ENCODE measurements around the gene ICE2.

Gene ICE2

DNA sequence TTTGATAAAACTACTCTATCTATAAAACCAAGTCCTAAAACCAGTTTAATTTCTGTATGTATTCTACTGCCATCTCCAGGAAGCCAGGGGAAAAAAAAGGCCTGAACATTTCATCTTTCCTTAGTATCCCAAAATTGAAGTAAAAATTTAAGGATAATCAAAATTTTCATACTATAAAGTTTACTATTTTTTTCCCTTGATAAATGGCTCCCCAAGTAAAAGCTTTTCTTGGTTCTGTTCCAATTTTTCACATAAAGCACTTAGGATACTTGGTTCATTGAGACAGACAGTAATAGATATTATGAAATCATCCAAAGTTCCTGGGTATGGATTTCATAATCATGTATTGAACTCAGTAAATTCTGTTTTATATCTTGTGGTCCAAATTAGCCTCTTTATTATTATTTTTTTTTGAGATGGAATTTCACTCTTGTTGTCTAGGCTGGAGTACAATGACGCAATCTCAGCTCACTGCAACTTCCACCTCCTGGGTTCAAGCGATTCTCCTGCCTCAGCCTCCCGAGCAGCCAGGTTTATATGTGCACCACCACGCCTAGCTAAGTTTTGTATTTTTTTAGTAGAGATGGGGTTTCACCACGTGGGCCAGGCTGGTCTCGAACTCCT, 34.5 kb downstream of the ICE2 start:
- peak overlapping the region; percentile 12; the same call in 1 of the 2 replicates for H3K27ac ChIP-seq (ENCODE audit: low read depth, low read length)

DNA sequence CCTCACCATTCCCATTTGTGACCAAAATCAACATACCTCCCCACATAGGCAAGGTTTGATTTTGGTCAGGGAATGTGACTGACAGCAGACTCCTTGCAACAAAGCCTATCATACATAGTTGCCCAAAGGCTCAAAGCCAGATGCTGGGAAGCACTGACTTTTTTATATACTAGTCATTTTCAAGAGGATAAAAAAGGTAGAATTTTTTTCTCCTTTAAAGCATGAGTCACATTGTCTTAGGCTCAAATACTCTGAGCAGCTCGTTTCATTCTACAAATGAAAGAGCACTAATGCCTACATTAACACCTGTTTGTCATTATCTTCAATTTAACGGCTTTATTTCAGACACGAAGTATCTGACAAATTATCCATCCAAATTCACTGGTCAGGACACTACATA, 36.2 kb downstream of the ICE2 start:
- peaks cover 29% of the 10 kb centered on the region for H3K4me1 ChIP-seq (ENCODE audit: control insufficient read depth, insufficient read depth, low read length, unreplicated experiment)
- no peaks in the 10 kb centered on the region for H3K36me3 ChIP-seq (ENCODE audit: insufficient read depth, low read length)
- H3K4me3 ChIP-seq (ENCODE audit: low read depth, low read length) = peak overlapping the region; percentile 20; the same call in 1 of the 2 replicates
- H3K27me3 ChIP-seq (ENCODE audit: insufficient read depth, low read length) = no peaks in the 10 kb centered on the region
- peak overlapping the region; percentile 14; the same call in 1 of the 2 replicates for H3K27ac ChIP-seq (ENCODE audit: low read depth, low read length)
- H2AFZ ChIP-seq (ENCODE audit: low read length, unreplicated experiment) = no peak overlapping the region
- peaks cover 9% of the 10 kb centered on the region for H3K79me2 ChIP-seq (ENCODE audit: control insufficient read depth, insufficient read depth, low read length, unreplicated experiment)

More for the DNA sequence above, 34.5 kb downstream of the ICE2 start:
- no peak overlapping the region for H3K4me3 ChIP-seq (ENCODE audit: low read depth, low read length)
- H3K36me3 ChIP-seq (ENCODE audit: insufficient read depth, low read length) = peaks cover 5% of the 10 kb centered on the region; the same call in 1 of the 2 replicates
- no peaks in the 10 kb centered on the region for H3K27me3 ChIP-seq (ENCODE audit: insufficient read depth, low read length)
- no peak overlapping the region for H2AFZ ChIP-seq (ENCODE audit: low read length, unreplicated experiment)
- H3K4me1 ChIP-seq (ENCODE audit: control insufficient read depth, insufficient read depth, low read length, unreplicated experiment) = peaks cover 29% of the 10 kb centered on the region
- H3K79me2 ChIP-seq (ENCODE audit: control insufficient read depth, insufficient read depth, low read length, unreplicated experiment) = peaks cover 9% of the 10 kb centered on the region

DNA sequence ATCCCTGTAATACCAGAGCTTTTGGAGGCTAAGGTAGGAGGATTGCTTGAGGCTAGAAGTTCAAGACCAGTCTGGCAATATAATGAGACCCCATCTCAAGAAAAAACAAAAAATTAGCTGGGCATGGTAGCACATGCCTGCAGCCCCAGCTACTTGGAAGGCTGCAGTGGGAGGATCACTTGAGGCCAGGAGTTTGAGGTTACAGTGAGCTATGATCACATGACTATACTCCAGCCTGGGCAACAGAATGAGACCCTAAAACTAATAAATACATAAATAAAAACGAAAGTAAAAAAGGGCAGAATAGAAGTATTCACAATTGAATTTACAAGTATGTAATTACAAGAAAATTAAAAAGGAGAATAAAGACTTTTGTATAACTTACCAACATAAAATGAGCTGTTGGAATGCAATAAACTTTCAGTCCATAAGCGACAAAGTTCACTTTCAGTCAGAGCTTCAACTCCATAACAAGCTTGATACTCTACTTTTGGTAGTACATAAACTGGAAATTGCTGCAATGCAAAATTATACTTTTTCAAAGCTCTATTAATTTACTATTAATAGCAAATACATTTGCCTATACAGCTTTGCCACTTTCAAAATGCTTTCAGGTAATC, 36.8 kb downstream of the ICE2 start:
- no peak overlapping the region for H2AFZ ChIP-seq (ENCODE audit: low read length, unreplicated experiment)
- no peaks in the 10 kb centered on the region for H3K36me3 ChIP-seq (ENCODE audit: insufficient read depth, low read length)

DNA sequence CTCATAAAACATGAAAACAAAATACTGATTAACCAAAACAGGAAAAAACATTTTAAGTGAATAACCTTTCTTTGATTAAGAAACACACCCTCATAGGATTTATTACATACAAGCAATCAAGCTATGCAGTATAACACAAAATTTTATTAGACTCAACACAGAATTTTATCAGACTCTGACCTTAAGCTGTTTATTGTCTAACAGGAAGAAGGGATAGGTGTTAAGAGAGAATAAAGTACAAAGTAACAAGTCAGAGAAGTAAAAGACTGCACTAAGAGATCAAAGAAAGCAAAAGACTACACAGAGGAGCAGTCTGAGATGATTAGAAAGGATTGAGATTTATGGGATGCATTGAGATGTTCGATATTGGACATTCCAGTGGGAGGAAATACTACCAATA, 37.6 kb downstream of the ICE2 start:
- Histone ChIP-seq H3K79me2 (ENCODE audit: control insufficient read depth, insufficient read depth, low read length, unreplicated experiment) (peaks cover 9% of the 10 kb centered on the region), H3K27ac (ENCODE audit: low read depth, low read length) (no peak overlapping the region), H3K4me1 (ENCODE audit: control insufficient read depth, insufficient read depth, low read length, unreplicated experiment) (peaks cover 29% of the 10 kb centered on the region), H2AFZ (ENCODE audit: low read length, unreplicated experiment) (no peak overlapping the region), H3K36me3 (ENCODE audit: insufficient read depth, low read length) (no peaks in the 10 kb centered on the region), H3K4me3 (ENCODE audit: low read depth, low read length) (no peak overlapping the region), H3K27me3 (ENCODE audit: insufficient read depth, low read length) (no peaks in the 10 kb centered on the region)

More for the DNA sequence above, 36.8 kb downstream of the ICE2 start:
- H3K79me2 ChIP-seq (ENCODE audit: control insufficient read depth, insufficient read depth, low read length, unreplicated experiment) = peaks cover 9% of the 10 kb centered on the region
- H3K27me3 ChIP-seq (ENCODE audit: insufficient read depth, low read length) = no peaks in the 10 kb centered on the region
- H3K27ac ChIP-seq (ENCODE audit: low read depth, low read length) = no peak overlapping the region
- peaks cover 29% of the 10 kb centered on the region for H3K4me1 ChIP-seq (ENCODE audit: control insufficient read depth, insufficient read depth, low read length, unreplicated experiment)
- no peak overlapping the region for H3K4me3 ChIP-seq (ENCODE audit: low read depth, low read length)

DNA sequence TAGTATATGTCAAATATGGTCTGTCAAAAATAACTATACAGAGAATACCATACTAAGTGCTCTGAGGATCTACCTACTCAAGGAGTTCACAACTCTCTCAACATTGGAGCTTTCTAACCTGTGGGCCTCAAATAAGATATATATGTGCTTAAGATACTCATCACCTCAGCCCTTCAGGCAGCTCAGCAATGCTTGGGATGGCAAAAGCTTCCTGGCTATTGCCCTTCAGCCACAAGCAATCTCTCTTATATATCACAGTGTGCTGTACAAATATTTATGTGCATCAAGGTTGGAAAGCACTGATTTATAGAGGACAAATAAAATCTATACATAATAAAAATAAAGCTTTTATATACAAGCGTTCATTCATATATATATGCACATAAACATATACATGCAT, 40.3 kb downstream of the ICE2 start:
- no peak overlapping the region for H3K4me3 ChIP-seq (ENCODE audit: low read depth, low read length)
- H3K4me1 ChIP-seq (ENCODE audit: control insufficient read depth, insufficient read depth, low read length, unreplicated experiment) = peaks cover 18% of the 10 kb centered on the region

DNA sequence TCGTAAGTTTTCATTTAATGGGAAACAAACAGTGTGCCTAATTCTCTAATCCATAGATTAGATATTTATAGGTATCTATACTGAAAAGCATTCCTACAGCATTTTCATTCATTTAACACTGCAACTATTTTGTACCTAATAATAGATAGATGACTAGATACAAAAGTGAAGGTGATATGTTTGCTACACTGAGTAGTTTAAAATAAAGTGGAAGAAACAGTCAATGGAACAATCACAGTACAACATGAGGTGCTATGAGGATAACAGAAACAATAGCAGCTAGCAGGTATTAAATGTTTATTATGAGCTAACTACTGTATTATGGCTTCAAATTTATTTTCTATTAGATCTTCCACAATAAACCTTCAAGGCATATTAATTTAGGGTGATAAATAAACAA, 50.0 kb downstream of the ICE2 start:
- Histone ChIP-seq H3K4me1 (ENCODE audit: control insufficient read depth, insufficient read depth, low read length, unreplicated experiment) (peaks cover 24% of the 10 kb centered on the region), H3K79me2 (ENCODE audit: control insufficient read depth, insufficient read depth, low read length, unreplicated experiment) (peaks cover 4% of the 10 kb centered on the region), H2AFZ (ENCODE audit: low read length, unreplicated experiment) (no peak overlapping the region), H3K36me3 (ENCODE audit: insufficient read depth, low read length) (no peaks in the 10 kb centered on the region; the same call in 1 of the 2 replicates), H3K27ac (ENCODE audit: low read depth, low read length) (no peak overlapping the region), H3K4me3 (ENCODE audit: low read depth, low read length) (no peak overlapping the region), H3K27me3 (ENCODE audit: insufficient read depth, low read length) (no peaks in the 10 kb centered on the region)

More for the DNA sequence above, 40.3 kb downstream of the ICE2 start:
- Histone ChIP-seq H3K36me3 (ENCODE audit: insufficient read depth, low read length) (peaks cover 3% of the 10 kb centered on the region; the same call in 1 of the 2 replicates), H3K79me2 (ENCODE audit: control insufficient read depth, insufficient read depth, low read length, unreplicated experiment) (peaks cover 6% of the 10 kb centered on the region), H2AFZ (ENCODE audit: low read length, unreplicated experiment) (no peak overlapping the region), H3K27ac (ENCODE audit: low read depth, low read length) (no peak overlapping the region), H3K27me3 (ENCODE audit: insufficient read depth, low read length) (no peaks in the 10 kb centered on the region)

DNA sequence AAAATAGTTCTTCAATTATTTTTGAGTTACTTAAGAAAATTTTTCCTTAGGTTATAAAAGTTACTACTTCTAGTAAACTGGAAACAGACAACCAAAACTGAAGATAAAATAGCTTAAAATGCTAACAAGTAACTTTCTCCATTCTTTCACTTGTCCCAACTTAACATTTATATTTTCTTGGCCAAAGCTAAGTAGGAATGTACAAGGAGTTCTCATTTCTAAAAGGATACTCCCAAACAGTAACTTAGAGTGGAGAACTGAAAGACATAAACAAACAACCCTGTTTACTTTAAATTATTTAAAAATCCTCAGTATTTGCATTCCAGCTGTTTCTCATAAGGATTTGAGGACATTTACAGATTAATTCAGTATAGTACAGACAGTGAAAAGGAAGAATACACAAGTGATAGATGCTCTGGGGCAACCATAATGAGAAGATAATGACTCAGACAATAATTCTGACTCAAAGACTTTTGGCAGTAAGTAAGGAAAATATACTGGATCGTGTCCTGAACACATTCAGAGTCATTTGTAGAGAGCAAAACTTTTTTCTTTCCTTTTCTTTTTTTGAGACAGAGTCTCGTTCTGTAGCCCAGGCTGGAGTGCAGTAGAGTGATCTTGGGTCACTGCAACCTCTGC, 52.0 kb downstream of the ICE2 start:
- peak overlapping the region; percentile 42; the same call in 1 of the 2 replicates for H3K4me3 ChIP-seq (ENCODE audit: low read depth, low read length)
- H3K27ac ChIP-seq (ENCODE audit: low read depth, low read length) = peak overlapping the region; percentile 63
- H3K36me3 ChIP-seq (ENCODE audit: insufficient read depth, low read length) = no peaks in the 10 kb centered on the region; the same call in 1 of the 2 replicates
- H3K27me3 ChIP-seq (ENCODE audit: insufficient read depth, low read length) = no peaks in the 10 kb centered on the region
- H3K4me1 ChIP-seq (ENCODE audit: control insufficient read depth, insufficient read depth, low read length, unreplicated experiment) = peaks cover 43% of the 10 kb centered on the region
- H2AFZ ChIP-seq (ENCODE audit: low read length, unreplicated experiment) = no peak overlapping the region
- H3K79me2 ChIP-seq (ENCODE audit: control insufficient read depth, insufficient read depth, low read length, unreplicated experiment) = peaks cover 4% of the 10 kb centered on the region

DNA sequence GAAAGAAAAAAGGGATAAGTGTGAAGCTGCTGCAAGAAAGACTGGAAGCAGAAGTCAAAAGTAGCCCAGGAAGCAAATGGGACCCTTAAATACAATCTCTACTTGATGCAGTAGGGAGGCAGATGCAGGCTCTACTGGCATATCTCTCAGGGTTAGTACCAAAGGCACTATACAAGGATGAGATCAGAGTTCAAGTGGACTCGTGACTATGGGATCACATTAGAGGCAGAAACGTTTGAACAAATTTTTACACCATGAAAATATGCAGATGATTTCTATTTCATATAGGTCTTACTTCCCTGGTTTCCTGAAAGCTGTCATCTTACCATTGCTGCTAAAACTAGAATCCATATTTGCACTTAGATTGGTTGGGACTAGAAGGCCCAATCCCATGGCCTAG, 53.5 kb downstream of the ICE2 start:
- peaks cover 4% of the 10 kb centered on the region for H3K79me2 ChIP-seq (ENCODE audit: control insufficient read depth, insufficient read depth, low read length, unreplicated experiment)
- no peak overlapping the region for H3K4me3 ChIP-seq (ENCODE audit: low read depth, low read length)
- no peaks in the 10 kb centered on the region; the same call in 1 of the 2 replicates for H3K36me3 ChIP-seq (ENCODE audit: insufficient read depth, low read length)
- H3K4me1 ChIP-seq (ENCODE audit: control insufficient read depth, insufficient read depth, low read length, unreplicated experiment) = peaks cover 56% of the 10 kb centered on the region
- H3K27me3 ChIP-seq (ENCODE audit: insufficient read depth, low read length) = no peaks in the 10 kb centered on the region
- no peak overlapping the region for H3K27ac ChIP-seq (ENCODE audit: low read depth, low read length)
- no peak overlapping the region for H2AFZ ChIP-seq (ENCODE audit: low read length, unreplicated experiment)

DNA sequence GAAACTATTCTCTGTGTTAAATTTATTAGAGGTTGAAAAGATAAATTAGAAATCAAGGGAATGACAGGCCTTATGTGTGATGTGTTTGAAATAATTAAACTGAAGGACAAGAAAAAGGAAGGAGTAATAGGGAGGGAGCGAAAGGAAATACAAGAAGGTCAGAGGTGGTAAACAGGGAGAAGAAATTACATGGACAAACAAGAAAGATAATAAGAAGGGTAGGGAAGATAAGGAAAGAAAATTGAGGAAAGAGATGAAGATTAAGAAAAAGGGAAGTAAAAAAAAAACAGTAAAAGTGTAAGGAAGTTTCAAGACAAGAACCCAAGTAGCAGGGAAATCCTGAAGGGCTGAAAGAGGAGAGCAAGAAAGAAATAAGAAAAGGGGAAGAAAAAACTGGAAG, 54.9 kb downstream of the ICE2 start:
- Histone ChIP-seq H3K27me3 (ENCODE audit: insufficient read depth, low read length) (no peaks in the 10 kb centered on the region), H2AFZ (ENCODE audit: low read length, unreplicated experiment) (no peak overlapping the region), H3K4me3 (ENCODE audit: low read depth, low read length) (peak overlapping the region; percentile 44), H3K4me1 (ENCODE audit: control insufficient read depth, insufficient read depth, low read length, unreplicated experiment) (peaks cover 68% of the 10 kb centered on the region), H3K27ac (ENCODE audit: low read depth, low read length) (peak overlapping the region; percentile 96), H3K79me2 (ENCODE audit: control insufficient read depth, insufficient read depth, low read length, unreplicated experiment) (peaks cover 4% of the 10 kb centered on the region), H3K36me3 (ENCODE audit: insufficient read depth, low read length) (no peaks in the 10 kb centered on the region; the same call in 1 of the 2 replicates)

DNA sequence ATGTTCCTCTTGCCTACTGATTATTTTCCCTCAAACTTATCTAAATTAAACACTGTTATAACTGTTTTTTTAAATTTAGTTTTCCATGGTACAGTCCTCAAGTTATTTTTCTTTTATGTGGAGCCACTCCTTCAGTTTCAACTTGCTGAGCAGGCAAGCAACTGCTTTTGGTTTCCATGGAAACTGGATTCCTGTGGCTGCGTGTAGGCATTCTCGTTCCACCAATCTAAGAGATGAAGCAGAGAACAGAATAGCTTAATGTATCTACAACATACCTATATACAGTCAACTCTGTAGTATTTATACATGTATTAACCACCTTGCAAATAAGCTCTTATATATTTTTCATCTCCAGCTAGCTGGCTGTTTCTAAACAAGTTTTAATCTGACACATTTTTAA, 55.4 kb downstream of the ICE2 start:
- H3K79me2 ChIP-seq (ENCODE audit: control insufficient read depth, insufficient read depth, low read length, unreplicated experiment) = peaks cover 4% of the 10 kb centered on the region
- no peaks in the 10 kb centered on the region for H3K36me3 ChIP-seq (ENCODE audit: insufficient read depth, low read length)
- H3K4me1 ChIP-seq (ENCODE audit: control insufficient read depth, insufficient read depth, low read length, unreplicated experiment) = peaks cover 68% of the 10 kb centered on the region
- H2AFZ ChIP-seq (ENCODE audit: low read length, unreplicated experiment) = no peak overlapping the region
- peak overlapping the region; percentile 44 for H3K4me3 ChIP-seq (ENCODE audit: low read depth, low read length)
- peak overlapping the region; percentile 96 for H3K27ac ChIP-seq (ENCODE audit: low read depth, low read length)
- H3K27me3 ChIP-seq (ENCODE audit: insufficient read depth, low read length) = no peaks in the 10 kb centered on the region

Data from ACC112 (cell line).